ENCODE measurements around the gene TEX13A. TPM values are rescaled to one million over a fixed set of nuclear protein-coding genes. Genes with fewer than 3 reads are reported as not detected.
A peak's percentile ranks its signal among the peaks of the same experiment; 100 is the strongest.
"Not testable (repeated sequence)": the region's sequence is repeated elsewhere in the genome, so short reads cannot be mapped to it uniquely, and the experiment has no call there.

The TEX13A gene, protein sequence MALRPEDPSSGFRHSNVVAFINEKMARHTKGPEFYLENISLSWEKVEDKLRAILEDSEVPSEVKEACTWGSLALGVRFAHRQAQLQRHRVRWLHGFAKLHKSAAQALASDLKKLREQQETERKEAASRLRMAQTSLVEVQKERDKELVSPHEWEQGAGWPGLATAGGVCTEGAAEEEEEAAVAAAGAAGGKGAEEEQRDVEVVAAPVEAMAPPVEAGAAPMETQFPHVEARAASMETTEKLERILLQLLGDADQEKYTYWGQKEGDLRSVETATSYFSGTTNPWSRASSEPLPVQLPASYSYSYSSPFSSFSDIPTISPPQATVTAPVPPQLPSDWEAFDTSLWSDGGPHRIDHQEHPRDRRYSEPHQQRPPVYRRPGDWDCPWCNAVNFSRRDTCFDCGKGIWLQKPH
- total RNA-seq (2014; rRNA removed; shearing (Covaris generic)), result not detected in 2 replicates

GRCh38 chrX:105220636-105221035, at the start of gene TEX13A:
Gene TEX13A (minus strand): TSS chrX:105220694. CDS start chrX:105220397, 297 bp downstream.
- DNase-seq (ENCODE audit: low spot score), result no peak

DNA sequence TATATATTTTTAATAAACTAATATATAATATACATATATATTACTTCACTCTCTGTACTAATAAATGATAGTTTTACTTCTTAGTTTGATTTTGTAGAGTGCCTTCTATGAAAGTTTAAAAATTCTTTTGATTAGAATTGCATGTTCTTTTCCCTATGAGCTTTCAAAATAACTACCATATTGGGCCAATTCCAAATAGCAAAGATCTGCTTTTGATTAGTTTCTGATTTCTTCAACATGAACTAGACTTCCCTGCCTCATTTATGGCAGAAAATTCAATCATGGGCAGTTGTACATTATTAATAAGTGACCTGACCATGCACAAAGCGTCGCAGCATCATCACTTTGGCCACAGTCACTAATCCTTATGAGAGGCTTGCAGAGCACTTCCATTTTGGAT, 48.9 kb upstream of the TEX13A start:
- no peak for DNase-seq (ENCODE audit: low spot score)

DNA sequence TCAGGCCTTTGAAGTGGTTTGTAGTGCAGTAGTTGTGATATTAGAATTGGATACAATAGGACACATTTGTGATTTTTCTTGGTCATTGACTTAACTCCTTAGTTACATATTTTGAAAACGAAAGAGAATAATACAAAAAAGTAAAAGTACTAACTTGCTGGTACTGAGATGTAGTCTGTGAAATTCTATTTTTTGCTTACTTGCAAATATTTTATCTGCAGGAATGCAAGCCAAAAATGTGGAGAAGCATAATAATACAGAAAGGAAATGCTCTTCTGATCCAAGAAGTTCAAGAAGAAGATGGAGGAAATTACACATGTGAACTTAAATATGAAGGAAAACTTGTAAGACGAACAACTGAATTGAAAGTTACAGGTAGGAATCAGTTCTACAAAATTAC, 46.7 kb upstream of the TEX13A start:
- no peak for DNase-seq (ENCODE audit: low spot score)

DNA sequence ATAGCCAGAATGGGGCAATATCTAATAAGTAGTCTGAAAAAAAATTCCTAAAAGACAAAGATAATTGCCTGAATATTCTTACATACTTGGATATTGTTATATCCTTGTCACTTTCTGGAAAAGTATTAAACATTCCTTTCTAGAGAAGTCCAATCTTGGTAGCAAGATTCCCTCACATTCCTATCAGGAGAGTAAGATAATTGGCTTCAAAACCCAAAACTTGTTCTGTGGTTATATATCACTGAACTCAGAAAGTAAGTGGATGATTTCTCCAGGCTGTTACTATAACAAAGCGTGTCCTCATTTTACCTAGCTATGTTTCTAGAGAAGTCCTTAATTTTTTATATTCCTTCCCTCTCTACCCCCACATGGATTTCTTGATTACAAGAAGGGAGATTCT, 46.0 kb upstream of the TEX13A start:
- no peak for DNase-seq (ENCODE audit: low spot score)

GRCh38 chrX:105265093-105265492, 44.6 kb upstream of the TEX13A start:
- no peak for DNase-seq (ENCODE audit: low spot score)

GRCh38 chrX:105263801-105264200, 43.3 kb upstream of the TEX13A start:
- no peak for DNase-seq (ENCODE audit: low spot score)

- no peak for DNase-seq (ENCODE audit: low spot score)
These were observed 42.7 kb upstream of the TEX13A start for GRCh38 chrX:105263171-105263570.

GRCh38 chrX:105260291-105261043, 40.0 kb upstream of the TEX13A start:
- DNase-seq (ENCODE audit: low spot score), result no peak

DNA sequence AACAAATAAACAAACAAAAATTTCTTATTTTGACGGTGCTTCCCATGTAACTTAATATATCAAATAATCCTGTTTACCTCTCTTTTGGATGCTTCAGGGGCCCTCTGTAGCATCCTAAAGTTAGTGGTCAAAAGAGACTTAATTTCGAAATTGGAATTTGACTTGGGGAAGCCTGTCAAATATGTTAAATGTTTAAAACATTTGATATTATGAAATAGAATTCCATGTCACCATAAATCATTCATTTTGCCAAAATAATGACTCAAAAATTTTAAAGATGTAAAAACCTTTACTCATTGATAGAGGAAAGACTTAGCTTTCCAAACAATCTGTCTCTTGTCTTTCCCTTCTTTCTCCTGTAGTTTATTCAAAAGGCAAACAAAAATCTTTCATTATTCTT, 20.6 kb upstream of the TEX13A start:
- no peak for DNase-seq (ENCODE audit: low spot score)

- not testable (repeated sequence) for DNase-seq (ENCODE audit: low spot score)
These were observed 16.9 kb upstream of the TEX13A start for GRCh38 chrX:105237407-105237806.

- DNase-seq (ENCODE audit: low spot score), result no peak
These were observed 8.7 kb upstream of the TEX13A start for GRCh38 chrX:105229146-105229545.

GRCh38 chrX:105228602-105229001, 8.1 kb upstream of the TEX13A start:
- DNase-seq (ENCODE audit: low spot score), result no peak

- DNase-seq (ENCODE audit: low spot score), result no peak
These were observed 6.0 kb upstream of the TEX13A start for GRCh38 chrX:105226499-105226898.

GRCh38 chrX:105221374-105221773, 880 bp upstream of the TEX13A start:
- no peak for DNase-seq (ENCODE audit: low spot score)

GRCh38 chrX:105219454-105220401, 766 bp downstream of the TEX13A start:
- no peak for DNase-seq (ENCODE audit: low spot score)

GRCh38 chrX:105211066-105211575, 9.4 kb downstream of the TEX13A start:
- DNase-seq (ENCODE audit: low spot score), result no peak

DNA sequence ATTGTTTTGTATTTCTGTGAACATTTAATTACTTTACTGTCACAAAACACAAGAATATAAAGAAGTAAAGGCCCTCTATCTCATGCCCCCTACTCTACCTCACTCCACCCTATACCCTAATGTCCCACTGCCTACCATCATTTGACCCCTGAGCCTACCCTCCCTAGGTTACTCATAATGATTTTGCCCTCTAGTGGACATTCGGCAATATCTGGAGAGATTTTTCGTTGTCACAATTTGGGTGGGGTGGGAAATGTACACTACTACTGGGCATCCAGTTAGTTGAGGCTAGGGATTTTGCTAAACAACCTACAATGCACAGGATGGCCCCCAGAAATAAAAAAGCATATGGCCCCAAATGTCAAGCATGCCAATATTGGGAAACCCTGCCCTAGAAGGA, 10.2 kb downstream of the TEX13A start:
- DNase-seq (ENCODE audit: low spot score), result no peak

DNA sequence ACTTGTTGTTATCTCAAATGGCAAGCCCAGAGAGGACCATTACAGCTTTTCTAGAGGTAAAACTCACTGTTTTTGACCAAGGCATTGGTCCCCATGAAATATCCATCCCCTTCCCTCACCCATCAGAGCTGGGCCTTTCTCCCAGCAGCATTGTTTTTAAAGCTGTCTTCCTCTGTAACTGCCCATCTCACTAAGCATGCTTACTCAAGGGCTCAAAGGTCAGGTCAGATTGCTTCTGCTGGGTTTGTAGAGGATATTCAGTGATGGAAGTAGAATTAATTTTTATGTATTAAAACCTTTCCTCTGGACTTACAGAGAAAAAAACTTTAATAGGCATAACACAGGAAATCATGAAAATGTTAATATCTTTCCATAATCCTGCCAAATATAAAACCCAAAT, 11.1 kb downstream of the TEX13A start:
- no peak for DNase-seq (ENCODE audit: low spot score)

- DNase-seq (ENCODE audit: low spot score), result peak; percentile 38
These were observed 28.6 kb downstream of the TEX13A start for GRCh38 chrX:105191878-105192277.

GRCh38 chrX:105190252-105190853, 30.1 kb downstream of the TEX13A start:
- peak; percentile 77 for DNase-seq (ENCODE audit: low spot score)

DNA sequence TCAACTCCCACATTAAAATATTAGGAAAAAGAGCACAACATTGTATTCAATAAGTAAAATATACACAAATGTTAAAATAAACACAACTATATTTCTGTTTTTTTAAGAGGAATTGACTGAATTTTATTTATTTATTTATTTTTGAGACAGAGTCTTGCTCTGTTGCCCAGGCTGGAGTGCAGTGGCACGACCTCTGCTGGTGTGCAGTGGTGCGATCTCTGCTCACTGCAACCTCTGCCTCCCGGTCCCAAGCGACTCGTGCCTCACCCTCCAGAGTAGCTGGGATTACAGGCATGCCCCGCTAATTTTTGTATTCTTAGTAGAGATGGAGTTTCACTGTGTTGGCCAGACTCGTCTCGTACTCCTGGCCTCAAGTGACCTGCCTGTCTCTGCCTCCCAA, 31.4 kb downstream of the TEX13A start:
- DNase-seq (ENCODE audit: low spot score), result no peak

All from HT-29 (cell line).